IMR-90 (cell line): ENCODE results near the gene PEX11G.

Experiments
- BHLHE40 ChIP-seq: fragments of 150-350 bp; IDR thresholded peaks from 2 replicates; pipeline ENCODE4 v1.6.1; 2016; ENCODE audit warnings: mild to moderate bottlenecking, low read depth, low read length
- CEBPB ChIP-seq: IDR thresholded peaks from 2 replicates; pipeline ENCODE4 v1.6.1; 2012; ENCODE audit warnings: low read depth, low read length, improper control_type of control experiment
- MAFK ChIP-seq: IDR thresholded peaks from 2 replicates; pipeline ENCODE4 v1.6.1; 2012; ENCODE audit warnings: low read depth, low read length, improper control_type of control experiment
- POLR2A ChIP-seq: IDR thresholded peaks from 2 replicates; pipeline ENCODE4 v1.6.1; 2012; ENCODE audit warnings: mild to moderate bottlenecking, low read depth, low read length
- RAD21 ChIP-seq: IDR thresholded peaks from 2 replicates; pipeline ENCODE4 v1.6.1; 2012; ENCODE audit warnings: low read length, improper control_type of control experiment
- RCOR1 ChIP-seq: IDR thresholded peaks from 2 replicates; pipeline ENCODE4 v1.6.1; 2012; ENCODE audit warnings: mild to moderate bottlenecking, low read length, improper control_type of control experiment; ENCODE audit not compliant: insufficient replicate concordance
- RFX5 ChIP-seq: IDR thresholded peaks from 2 replicates; pipeline ENCODE4 v1.8.0; 2012; ENCODE audit warnings: low read depth, mild to moderate bottlenecking, low read length, moderate library complexity
- SMC3 ChIP-seq: fragments of 150-350 bp; IDR thresholded peaks from 2 replicates; pipeline ENCODE4 v1.6.1; 2016; ENCODE audit warnings: low read depth, mild to moderate bottlenecking, antibody characterized with exemption, low read length, moderate library complexity
- TF ChIP-seq, protein P1 (sequence below): conservative IDR thresholded peaks from 2 replicates; pipeline ENCODE4 v1.5.1; 2012; ENCODE audit warnings: mild to moderate bottlenecking, low read depth, low read length, improper control_type of control experiment
- TF ChIP-seq, protein P2 (sequence below): fragments of 150-350 bp; IDR thresholded peaks from 2 replicates; pipeline ENCODE4 v1.6.1; 2017; ENCODE audit warnings: mild to moderate bottlenecking, antibody characterized with exemption, low read length, low read depth
- TF ChIP-seq, protein P3 (sequence below): fragments of 150-350 bp; IDR thresholded peaks from 2 replicates; pipeline ENCODE4 v1.6.1; 2016; ENCODE audit warnings: low read depth, mild to moderate bottlenecking, low read length, moderate library complexity, borderline replicate concordance

DNA sequence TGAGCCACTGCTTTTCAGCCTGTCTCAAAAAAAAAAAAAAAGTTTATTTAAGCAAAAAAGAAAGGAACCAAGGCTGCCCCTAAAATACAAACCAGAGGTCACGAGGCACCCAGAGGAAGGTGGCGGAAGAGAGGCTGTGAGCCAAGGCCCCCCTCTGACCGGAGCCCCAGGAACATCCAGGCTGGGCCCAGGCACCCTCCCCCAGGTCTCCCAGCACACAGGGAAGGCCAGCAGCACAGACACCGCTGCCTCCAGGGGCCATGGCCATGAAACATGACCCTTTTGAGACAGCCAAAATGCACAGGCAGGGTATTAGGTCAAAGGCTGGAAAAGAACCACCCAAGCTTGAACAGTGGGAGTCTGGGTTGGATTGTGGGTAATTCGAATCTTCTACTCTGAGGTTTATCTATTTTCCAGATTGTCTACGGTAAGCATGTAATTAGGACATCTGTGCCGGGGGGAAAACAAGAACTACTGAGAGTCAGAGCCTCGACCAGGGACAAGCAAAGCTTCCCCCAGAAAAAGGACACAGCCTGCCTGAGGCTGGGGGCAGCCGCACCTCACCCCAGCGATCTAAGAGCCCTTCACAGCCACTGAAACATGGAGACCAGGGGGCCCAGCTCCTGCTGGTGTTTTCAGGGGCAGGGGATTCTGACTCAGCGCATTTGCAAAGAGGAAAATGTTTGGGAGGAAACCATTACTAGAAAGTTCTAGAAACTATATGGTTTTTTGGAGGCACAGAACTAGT, 8.4 kb downstream of the PEX11G start:
- TF ChIP-seq RFX5, result no peak
- TF ChIP-seq RAD21, result no peak
- TF ChIP-seq POLR2A, result no peak
- TF ChIP-seq, protein P1, sequence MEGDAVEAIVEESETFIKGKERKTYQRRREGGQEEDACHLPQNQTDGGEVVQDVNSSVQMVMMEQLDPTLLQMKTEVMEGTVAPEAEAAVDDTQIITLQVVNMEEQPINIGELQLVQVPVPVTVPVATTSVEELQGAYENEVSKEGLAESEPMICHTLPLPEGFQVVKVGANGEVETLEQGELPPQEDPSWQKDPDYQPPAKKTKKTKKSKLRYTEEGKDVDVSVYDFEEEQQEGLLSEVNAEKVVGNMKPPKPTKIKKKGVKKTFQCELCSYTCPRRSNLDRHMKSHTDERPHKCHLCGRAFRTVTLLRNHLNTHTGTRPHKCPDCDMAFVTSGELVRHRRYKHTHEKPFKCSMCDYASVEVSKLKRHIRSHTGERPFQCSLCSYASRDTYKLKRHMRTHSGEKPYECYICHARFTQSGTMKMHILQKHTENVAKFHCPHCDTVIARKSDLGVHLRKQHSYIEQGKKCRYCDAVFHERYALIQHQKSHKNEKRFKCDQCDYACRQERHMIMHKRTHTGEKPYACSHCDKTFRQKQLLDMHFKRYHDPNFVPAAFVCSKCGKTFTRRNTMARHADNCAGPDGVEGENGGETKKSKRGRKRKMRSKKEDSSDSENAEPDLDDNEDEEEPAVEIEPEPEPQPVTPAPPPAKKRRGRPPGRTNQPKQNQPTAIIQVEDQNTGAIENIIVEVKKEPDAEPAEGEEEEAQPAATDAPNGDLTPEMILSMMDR, result no peak
- no peak for TF ChIP-seq SMC3
- no peak for TF ChIP-seq CEBPB
- TF ChIP-seq, protein P2, sequence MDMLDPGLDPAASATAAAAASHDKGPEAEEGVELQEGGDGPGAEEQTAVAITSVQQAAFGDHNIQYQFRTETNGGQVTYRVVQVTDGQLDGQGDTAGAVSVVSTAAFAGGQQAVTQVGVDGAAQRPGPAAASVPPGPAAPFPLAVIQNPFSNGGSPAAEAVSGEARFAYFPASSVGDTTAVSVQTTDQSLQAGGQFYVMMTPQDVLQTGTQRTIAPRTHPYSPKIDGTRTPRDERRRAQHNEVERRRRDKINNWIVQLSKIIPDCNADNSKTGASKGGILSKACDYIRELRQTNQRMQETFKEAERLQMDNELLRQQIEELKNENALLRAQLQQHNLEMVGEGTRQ, result no peak
- no peak for TF ChIP-seq BHLHE40
- TF ChIP-seq, protein P3, sequence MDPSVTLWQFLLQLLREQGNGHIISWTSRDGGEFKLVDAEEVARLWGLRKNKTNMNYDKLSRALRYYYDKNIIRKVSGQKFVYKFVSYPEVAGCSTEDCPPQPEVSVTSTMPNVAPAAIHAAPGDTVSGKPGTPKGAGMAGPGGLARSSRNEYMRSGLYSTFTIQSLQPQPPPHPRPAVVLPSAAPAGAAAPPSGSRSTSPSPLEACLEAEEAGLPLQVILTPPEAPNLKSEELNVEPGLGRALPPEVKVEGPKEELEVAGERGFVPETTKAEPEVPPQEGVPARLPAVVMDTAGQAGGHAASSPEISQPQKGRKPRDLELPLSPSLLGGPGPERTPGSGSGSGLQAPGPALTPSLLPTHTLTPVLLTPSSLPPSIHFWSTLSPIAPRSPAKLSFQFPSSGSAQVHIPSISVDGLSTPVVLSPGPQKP, result no peak
- TF ChIP-seq MAFK, result no peak; the same call in 1 of the 2 replicates
- no peak for TF ChIP-seq RCOR1
